ENCODE results near the gene C17orf113. TPM values are rescaled to one million over a fixed set of nuclear protein-coding genes. Genes with fewer than 3 reads are reported as not detected.
A peak's percentile ranks its signal among the peaks of the same experiment; 100 is the strongest.

The C17orf113 gene
- total RNA-seq, result under 1 TPM; 0.65 to 0.85 TPM
- 0.93 to 1.6 reads per million in 2 donors for total RNA-seq

GRCh38 chr17:42050393-42051012, at the start of gene C17orf113:
TSS of gene C17orf113 (minus strand) at chr17:42050601. CDS start at chr17:42043376, 7,225 bp downstream.
- Mint-ChIP-seq H3K27me3 (peaks cover 39% of the 10 kb centered on the region), H3K27ac (peak within 1 kb of the TSS; percentile 49), H3K4me3 (peak within 1 kb of the TSS; percentile 81), H3K4me1 (peaks cover 12% of the 10 kb centered on the region), H3K36me3 (ENCODE audit: low read depth) (no peaks in the 10 kb centered on the region)
- no peaks in the 10 kb centered on the region for H3K9me3 ChIP-seq (ENCODE audit: control insufficient read depth, low read length, poor library complexity, severe bottlenecking)
- ATAC-seq (peak; percentile 83), DNase-seq (peak; percentile 15 to 28 (median 27))

GRCh38 chr17:42098730-42099399, 48.5 kb upstream of the C17orf113 start:
- no peaks in the 10 kb centered on the region for H3K9me3 ChIP-seq (ENCODE audit: control insufficient read depth, low read length, poor library complexity, severe bottlenecking)
- Mint-ChIP-seq H3K4me3 (no peak overlapping the region), H3K36me3 (ENCODE audit: low read depth) (peaks cover 2% of the 10 kb centered on the region), H3K4me1 (peaks cover 11% of the 10 kb centered on the region), H3K27me3 (peaks cover 13% of the 10 kb centered on the region), H3K27ac (no peak overlapping the region)
- no peak for DNase-seq
- ATAC-seq, result peak; percentile 21

DNA sequence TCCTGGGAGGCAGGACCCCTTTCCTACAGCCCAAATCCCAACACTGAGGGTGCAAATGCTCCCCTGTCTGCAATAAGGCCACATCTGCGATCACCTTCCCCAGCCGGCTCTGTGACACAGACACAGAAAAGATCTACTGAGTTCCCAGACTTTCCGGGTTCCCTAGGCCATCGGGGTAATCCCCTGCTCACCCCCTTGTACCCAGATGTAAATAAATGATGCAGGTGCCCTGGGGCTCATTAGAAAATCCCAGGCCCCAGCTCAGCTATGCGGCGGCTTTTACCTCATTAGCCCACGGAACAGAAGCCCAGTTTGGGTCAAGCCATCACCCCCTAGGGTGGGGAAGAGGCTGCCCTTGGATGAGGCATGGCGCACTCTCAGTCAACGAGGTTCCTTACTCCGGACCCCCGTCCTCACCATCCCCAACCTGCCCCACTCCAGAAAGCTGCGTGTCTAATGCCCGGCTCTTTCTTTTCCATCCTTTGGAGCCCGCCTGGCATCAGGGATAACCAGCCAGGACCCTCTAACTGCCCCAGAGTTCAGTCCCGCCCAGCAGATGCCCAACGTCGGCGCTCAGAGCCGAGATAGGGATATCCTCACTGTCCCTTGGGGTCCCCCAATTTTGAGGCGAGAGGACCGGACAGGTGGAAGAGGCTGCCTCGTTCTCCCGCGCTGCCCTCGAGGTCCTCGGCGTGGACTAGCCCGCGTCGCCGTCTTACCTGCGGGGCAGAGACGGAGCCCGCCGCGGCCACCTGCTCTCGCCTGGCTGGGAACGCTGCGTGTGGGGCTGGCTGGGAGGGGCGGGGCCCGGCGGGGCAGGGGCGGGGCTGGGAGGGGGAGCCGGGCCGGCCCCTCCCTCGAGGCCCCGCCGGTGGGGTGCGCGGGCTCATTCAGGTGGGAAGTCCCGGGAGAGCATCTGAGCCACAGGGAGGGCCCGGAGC, 47.6 kb upstream of the C17orf113 start, which contains the start of gene ZNF385C:
ZNF385C (minus strand) TSS at position 783 of the 941 bp plus-strand sequence. CDS start 35,417 bp downstream, outside the sequence.
- peaks cover 2% of the 10 kb centered on the region for H3K36me3 Mint-ChIP-seq (ENCODE audit: low read depth)

GRCh38 chr17:42096360-42097111, 46.1 kb upstream of the C17orf113 start:
- no peaks in the 10 kb centered on the region for H3K9me3 ChIP-seq (ENCODE audit: control insufficient read depth, low read length, poor library complexity, severe bottlenecking)
- H3K4me1 Mint-ChIP-seq, result peaks cover 11% of the 10 kb centered on the region

More for the DNA sequence above, 47.6 kb upstream of the C17orf113 start, which contains the start of gene ZNF385C:
- Mint-ChIP-seq H3K4me1 (peaks cover 11% of the 10 kb centered on the region), H3K27me3 (peaks cover 15% of the 10 kb centered on the region), H3K4me3 (peak within 1 kb of the TSS; percentile 71), H3K27ac (no peak within 1 kb of the TSS)
- DNase-seq, result peak in 2 of 3 donors; percentile 52 to 57
- H3K9me3 ChIP-seq (ENCODE audit: control insufficient read depth, low read length, poor library complexity, severe bottlenecking), result no peaks in the 10 kb centered on the region
- ATAC-seq, result peak; percentile 81

DNA sequence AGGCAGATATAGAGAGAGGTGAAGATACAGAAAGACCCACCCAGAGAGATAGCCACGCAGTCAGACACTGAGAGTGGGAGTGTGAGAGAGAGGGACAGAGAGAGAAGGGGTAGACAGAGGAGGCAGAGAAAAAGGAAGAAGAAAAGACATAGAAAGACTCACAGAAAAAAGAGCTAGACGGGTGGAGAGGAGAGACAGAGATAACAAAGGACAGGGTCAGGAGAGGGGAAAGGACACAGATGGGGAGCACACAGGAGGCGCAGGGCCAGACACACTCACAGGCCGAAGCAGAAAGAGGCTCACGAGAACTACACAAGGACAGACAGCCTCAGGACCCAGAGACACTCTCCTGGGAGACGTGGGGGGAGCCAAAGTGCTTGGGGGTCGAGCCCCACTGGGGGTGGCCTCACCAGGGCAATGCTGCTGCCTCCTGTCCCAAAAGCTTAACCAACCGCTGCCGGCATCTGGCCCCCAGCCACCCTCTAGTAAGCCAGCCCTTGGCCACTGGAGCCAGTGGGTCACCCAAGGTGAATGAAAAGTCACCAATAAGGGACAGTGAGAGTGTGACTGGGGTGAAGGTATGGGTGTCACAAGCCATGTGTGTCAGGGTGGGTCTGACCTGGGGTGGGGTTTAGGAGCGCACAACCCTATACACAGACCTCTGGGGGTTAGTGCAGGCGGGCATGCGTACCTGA, 44.1 kb upstream of the C17orf113 start:
- no peak overlapping the region for H3K4me3 Mint-ChIP-seq

More at GRCh38 chr17:42096360-42097111, 46.1 kb upstream of the C17orf113 start:
- Mint-ChIP-seq H3K4me3 (no peak overlapping the region), H3K36me3 (ENCODE audit: low read depth) (peaks cover 2% of the 10 kb centered on the region), H3K27ac (no peak overlapping the region), H3K27me3 (peaks cover 15% of the 10 kb centered on the region)
- DNase-seq, result no peak
- no peak for ATAC-seq

GRCh38 chr17:42092939-42093338, 42.5 kb upstream of the C17orf113 start:
- ATAC-seq (no peak), DNase-seq (no peak)
- no peak overlapping the region for H3K27ac Mint-ChIP-seq
- peaks cover 23% of the 10 kb centered on the region for H3K27me3 Mint-ChIP-seq
- H3K4me3 Mint-ChIP-seq, result no peak overlapping the region
- peaks cover 2% of the 10 kb centered on the region for H3K36me3 Mint-ChIP-seq (ENCODE audit: low read depth)
- peaks cover 9% of the 10 kb centered on the region for H3K4me1 Mint-ChIP-seq
- no peaks in the 10 kb centered on the region for H3K9me3 ChIP-seq (ENCODE audit: control insufficient read depth, low read length, poor library complexity, severe bottlenecking)

More for the DNA sequence above, 44.1 kb upstream of the C17orf113 start:
- DNase-seq (no peak), ATAC-seq (no peak)
- H3K36me3 Mint-ChIP-seq (ENCODE audit: low read depth), result peaks cover 2% of the 10 kb centered on the region
- peaks cover 20% of the 10 kb centered on the region for H3K27me3 Mint-ChIP-seq
- H3K4me1 Mint-ChIP-seq, result peaks cover 11% of the 10 kb centered on the region
- no peak overlapping the region for H3K27ac Mint-ChIP-seq
- no peaks in the 10 kb centered on the region for H3K9me3 ChIP-seq (ENCODE audit: control insufficient read depth, low read length, poor library complexity, severe bottlenecking)

DNA sequence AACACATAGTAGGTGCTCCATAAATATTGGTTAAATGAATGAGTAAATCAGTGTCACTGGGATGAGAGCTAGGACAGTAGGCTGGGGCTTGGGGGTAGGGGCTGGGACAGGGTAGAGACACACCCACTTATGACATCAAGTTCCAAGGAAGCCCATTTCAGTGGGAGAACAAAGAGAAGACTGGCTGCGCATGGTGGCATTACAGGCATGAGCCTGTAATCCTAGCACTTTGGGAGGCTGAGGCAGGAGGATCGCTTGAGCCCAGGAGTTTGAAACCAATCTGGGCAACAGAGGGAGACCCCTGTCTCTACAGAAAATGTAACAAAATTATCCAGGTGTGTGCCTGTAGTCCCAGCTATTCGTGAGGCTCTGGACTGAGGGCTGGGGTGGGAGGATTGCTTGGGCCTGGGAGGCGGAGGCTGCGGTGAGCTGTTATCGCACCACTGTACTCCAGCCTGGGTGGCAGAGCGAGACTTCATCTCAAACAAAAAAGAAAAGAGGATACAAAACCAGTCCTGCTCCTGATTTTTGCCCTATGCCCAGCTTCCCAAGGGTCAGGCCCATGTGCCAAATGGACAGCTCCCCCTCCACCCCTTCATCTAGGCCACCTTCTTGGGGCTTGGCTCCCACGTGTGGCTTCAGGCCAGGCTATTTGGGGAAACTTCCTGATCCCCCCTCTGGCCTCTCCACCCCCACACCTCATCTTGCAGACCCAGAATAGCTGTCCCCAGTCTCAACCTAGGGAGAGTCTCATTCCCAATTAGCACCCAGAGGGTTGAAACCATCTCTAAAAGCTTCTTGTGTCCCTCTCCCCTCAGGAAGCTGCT, 40.8 kb upstream of the C17orf113 start:
- Mint-ChIP-seq H3K27ac (no peak overlapping the region), H3K36me3 (ENCODE audit: low read depth) (peaks cover 2% of the 10 kb centered on the region), H3K27me3 (peaks cover 18% of the 10 kb centered on the region), H3K4me3 (no peak overlapping the region), H3K4me1 (peaks cover 6% of the 10 kb centered on the region)
- no peaks in the 10 kb centered on the region for H3K9me3 ChIP-seq (ENCODE audit: control insufficient read depth, low read length, poor library complexity, severe bottlenecking)
- ATAC-seq (no peak), DNase-seq (no peak)

- Mint-ChIP-seq H3K4me1 (no peaks in the 10 kb centered on the region), H3K27ac (no peak overlapping the region), H3K27me3 (peaks cover 9% of the 10 kb centered on the region), H3K4me3 (no peak overlapping the region), H3K36me3 (ENCODE audit: low read depth) (no peaks in the 10 kb centered on the region)
- H3K9me3 ChIP-seq (ENCODE audit: control insufficient read depth, low read length, poor library complexity, severe bottlenecking), result no peaks in the 10 kb centered on the region
- ATAC-seq, result no peak
- no peak for DNase-seq
Observed at GRCh38 chr17:42088736-42089135, 38.3 kb upstream of the C17orf113 start.

DNA sequence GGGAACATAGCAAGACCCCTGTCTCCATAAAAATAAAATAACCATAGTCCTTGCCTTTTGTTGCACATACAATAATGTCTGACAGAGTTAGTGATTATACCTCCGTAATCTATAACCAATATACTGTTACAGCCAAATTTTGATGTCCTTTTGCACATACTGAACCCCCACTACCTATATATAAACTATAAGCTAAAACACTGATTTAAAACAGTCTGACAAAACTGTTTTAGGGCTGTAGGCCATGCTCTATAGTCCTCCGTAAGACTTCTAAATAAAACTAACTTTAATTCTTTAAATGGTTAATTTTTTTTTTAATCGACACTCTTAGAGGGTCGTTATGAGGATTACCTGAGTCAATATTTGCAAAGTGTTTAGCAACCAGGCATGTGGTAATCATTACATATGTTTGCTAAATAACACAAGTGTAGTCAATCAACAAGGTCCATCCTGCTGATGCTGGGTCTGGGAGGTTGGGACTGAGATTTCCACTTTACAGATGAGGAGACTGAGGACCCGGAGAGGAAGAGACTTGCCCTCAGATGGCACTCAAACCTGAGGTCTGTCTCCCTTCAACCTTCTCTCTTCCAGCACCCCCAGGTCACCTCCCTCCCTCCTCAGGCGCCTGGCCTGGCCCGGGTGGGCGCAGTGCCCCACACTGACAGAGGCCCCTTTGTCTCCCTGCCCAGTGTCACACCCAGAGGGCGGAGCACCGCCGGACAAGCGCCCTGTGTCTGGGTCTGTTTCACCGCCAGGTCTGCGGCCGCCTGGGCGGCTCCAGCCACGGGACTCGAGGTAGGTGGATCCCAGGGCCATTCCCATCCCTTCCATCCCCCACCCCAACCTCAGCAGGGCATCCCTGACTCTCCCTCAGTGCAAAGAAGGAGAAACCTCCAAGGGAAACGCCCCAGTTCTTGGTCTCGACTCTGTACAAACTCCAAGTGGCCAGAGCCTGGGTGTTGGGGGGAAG, 37.6 kb upstream of the C17orf113 start:
- Mint-ChIP-seq H3K4me3 (no peak overlapping the region), H3K27ac (no peak overlapping the region), H3K27me3 (peaks cover 8% of the 10 kb centered on the region), H3K36me3 (ENCODE audit: low read depth) (no peaks in the 10 kb centered on the region), H3K4me1 (no peaks in the 10 kb centered on the region)
- DNase-seq (no peak), ATAC-seq (no peak)
- H3K9me3 ChIP-seq (ENCODE audit: control insufficient read depth, low read length, poor library complexity, severe bottlenecking), result no peaks in the 10 kb centered on the region

DNA sequence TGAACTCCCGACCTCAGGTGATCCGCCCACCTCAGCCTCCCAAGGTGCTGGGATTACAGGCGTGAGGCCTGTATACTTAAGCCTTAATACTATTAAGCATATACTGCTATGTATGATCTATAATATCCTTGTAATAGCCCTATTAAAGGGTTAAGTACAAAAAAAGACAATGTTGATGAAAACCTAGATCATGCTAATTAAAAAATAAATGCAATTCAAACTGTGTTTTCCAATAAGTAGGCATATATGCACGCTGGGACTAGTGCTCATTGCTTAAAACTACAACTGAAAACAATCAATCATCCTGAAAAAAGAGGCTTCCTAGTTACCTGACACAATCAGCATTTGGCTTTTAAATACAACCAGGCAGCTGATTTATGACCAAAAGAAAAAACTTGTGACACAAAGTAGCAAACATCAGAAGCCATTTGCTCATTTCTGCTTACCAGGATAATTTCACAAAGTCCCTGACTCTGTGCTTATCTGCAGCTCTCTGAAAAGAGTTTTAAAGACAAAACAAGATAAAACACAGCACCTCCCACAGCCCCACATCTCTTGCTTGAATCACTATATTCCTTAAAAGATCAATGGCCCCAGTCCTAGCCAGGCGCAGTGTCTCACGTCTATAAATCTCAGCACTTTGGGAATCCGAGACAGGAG, 36.8 kb upstream of the C17orf113 start:
- H3K27me3 Mint-ChIP-seq, result peaks cover 8% of the 10 kb centered on the region
- no peaks in the 10 kb centered on the region for H3K9me3 ChIP-seq (ENCODE audit: control insufficient read depth, low read length, poor library complexity, severe bottlenecking)
- no peak overlapping the region for H3K4me3 Mint-ChIP-seq
- no peaks in the 10 kb centered on the region for H3K4me1 Mint-ChIP-seq
- no peak for DNase-seq
- H3K27ac Mint-ChIP-seq, result no peak overlapping the region
- no peak for ATAC-seq
- no peaks in the 10 kb centered on the region for H3K36me3 Mint-ChIP-seq (ENCODE audit: low read depth)

Measured in T-helper 17 cell (primary cell).